HG02642 (cell line): ENCODE results near the gene SHISA9.
"Not testable (repeated sequence)": the region's sequence is repeated elsewhere in the genome, so short reads cannot be mapped to it uniquely, and the experiment has no call there.

Experiments used
- ATAC-seq: cut with Tn5 transposase; IDR thresholded peaks from one replicate; pipeline ENCODE4 v1.9.1; 2021; ENCODE audit warnings: mild to moderate bottlenecking; ENCODE audit not compliant: unreplicated experiment, poor library complexity

Gene SHISA9

GRCh38 chr16:12901597-12902461 lies at the start of gene SHISA9:
TSS of gene SHISA9 (plus strand) at chr16:12901598.
- ATAC-seq, result no peak

GRCh38 chr16:12853972-12854371 lies 47.4 kb upstream of the SHISA9 start:
- ATAC-seq, result no peak

- not testable (repeated sequence) for ATAC-seq
These were observed 44.0 kb upstream of the SHISA9 start for GRCh38 chr16:12857435-12857834.

- ATAC-seq, result no peak
These were observed 39.1 kb upstream of the SHISA9 start for GRCh38 chr16:12862327-12862726.

GRCh38 chr16:12862941-12863340 lies 38.5 kb upstream of the SHISA9 start:
- no peak for ATAC-seq

- ATAC-seq, result no peak
These were observed 34.3 kb upstream of the SHISA9 start for GRCh38 chr16:12866981-12867551.

GRCh38 chr16:12868169-12868568 lies 33.2 kb upstream of the SHISA9 start:
- ATAC-seq, result no peak

- no peak for ATAC-seq
These were observed 32.6 kb upstream of the SHISA9 start for GRCh38 chr16:12868788-12869187.

GRCh38 chr16:12869698-12870427 lies 31.5 kb upstream of the SHISA9 start:
- no peak for ATAC-seq

GRCh38 chr16:12871784-12872183 lies 29.6 kb upstream of the SHISA9 start:
- ATAC-seq, result no peak

- no peak for ATAC-seq
These were observed 27.2 kb upstream of the SHISA9 start for GRCh38 chr16:12874186-12874585.

- no peak for ATAC-seq
These were observed 24.6 kb upstream of the SHISA9 start for GRCh38 chr16:12876778-12877177.

- ATAC-seq, result no peak
These were observed 22.4 kb upstream of the SHISA9 start for GRCh38 chr16:12878973-12879372.

- ATAC-seq, result no peak
These were observed 21.6 kb upstream of the SHISA9 start for GRCh38 chr16:12879812-12880211.

- no peak for ATAC-seq
These were observed 20.2 kb upstream of the SHISA9 start for GRCh38 chr16:12881182-12881581.

- ATAC-seq, result no peak
These were observed 19.7 kb upstream of the SHISA9 start for GRCh38 chr16:12881740-12882139.

- ATAC-seq, result no peak
These were observed 15.7 kb upstream of the SHISA9 start for GRCh38 chr16:12885742-12886141.

- no peak for ATAC-seq
These were observed 9.6 kb upstream of the SHISA9 start for GRCh38 chr16:12891836-12892235.

- no peak for ATAC-seq
These were observed 8.2 kb upstream of the SHISA9 start for GRCh38 chr16:12893050-12893750.

- ATAC-seq, result no peak
These were observed 4.8 kb upstream of the SHISA9 start for GRCh38 chr16:12896562-12896961.

- no peak for ATAC-seq
These were observed 2.8 kb upstream of the SHISA9 start for GRCh38 chr16:12898551-12898950.
